ENCODE measurements around the gene TP53BP2. TPM values are rescaled to one million over a fixed set of nuclear protein-coding genes. Genes with fewer than 3 reads are reported as not detected.
"Not testable (repeated sequence)": the region's sequence is repeated elsewhere in the genome, so short reads cannot be mapped to it uniquely, and the experiment has no call there.

Gene TP53BP2
- total RNA-seq, 2 donors from 2014 or later: 27.4 to 34.3 TPM

DNA sequence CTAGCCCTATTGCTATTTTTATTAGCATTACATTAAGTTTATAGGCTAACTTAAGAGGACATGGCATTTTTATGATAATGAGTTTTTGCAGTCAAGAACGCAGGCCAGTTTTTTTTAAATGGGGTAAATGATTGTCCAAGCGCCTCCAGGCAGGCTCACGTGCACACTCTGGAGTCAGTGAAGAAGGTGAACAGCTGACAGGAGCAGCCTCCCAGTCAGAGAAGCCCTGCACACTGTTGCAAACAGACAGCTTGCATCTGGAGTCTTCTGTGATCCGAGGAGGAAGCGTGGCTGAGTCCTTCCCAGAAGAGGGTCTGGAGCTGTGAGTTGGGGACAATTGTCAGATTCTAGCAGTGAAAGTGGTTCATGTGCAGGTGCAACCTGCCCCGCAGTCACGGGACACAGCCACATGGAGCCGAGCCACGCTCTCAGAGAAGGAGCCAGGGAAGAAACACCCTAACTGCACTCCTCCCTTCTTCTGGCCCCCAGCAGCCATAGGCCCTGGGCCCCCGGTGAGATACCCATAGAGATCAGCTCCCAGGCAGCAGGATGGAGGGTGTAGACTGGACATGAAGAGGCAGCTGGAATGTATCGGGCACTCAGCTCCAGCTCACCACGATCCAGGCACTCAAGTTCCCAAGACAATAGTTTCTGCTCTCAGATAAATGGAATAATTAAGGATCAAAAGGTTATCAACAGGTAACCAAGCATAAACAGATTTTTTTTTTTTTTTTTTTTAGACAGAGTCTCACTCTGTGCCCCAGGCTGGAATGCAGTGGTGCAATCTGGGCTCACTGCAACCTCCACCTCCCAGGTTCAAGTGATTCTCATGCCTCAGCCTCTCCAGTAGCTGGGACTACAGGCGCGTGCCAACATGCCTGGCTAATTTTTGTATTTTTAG is 107.0 kb downstream of the TP53BP2 start:
- intact Hi-C loops (cut with DNase I, micrococcal nuclease): no loop called here
- DNase-seq (peak; percentile 68 to 84), ATAC-seq (peak; percentile 75)

DNA sequence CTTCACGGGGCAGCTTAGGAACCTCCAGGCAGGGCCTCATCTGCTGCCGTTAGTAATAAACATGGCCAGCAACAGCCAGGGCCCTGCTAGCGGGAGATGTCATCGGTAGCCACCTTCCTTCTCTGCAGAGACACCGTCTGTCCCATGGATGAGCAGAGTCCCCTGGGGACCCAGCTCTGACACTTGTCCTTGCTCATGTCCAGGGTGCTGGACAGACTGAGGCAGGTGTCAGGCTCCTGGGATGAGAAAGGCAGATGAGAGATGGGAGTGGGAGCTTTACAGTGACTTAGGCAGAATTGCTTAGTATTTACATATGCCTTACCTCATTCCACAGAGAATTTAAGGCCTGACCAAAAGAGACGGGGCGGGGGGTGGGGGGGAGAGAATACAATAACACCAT is 108.4 kb downstream of the TP53BP2 start:
- ATAC-seq (no peak), DNase-seq (no peak)
- intact Hi-C loops (cut with DNase I, micrococcal nuclease): no loop called here

DNA sequence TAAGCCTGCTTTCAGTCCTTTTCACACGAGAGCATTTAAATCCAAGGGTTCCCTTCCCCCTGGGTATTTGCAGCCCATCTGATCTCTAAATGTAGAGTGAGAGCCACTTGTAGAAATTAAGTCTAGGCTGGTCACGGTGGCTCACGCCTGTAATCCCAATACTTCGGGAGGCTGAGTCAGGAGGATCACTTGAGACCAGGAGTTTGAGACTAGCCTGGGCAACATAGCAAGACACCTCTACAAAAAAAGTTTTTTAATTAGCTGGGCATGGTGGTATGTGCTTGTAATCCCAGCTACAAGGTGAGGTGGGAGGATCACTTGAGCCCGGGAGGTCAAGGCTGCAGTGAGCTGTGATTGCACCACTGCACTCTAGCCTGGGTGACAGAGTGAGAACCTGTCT is 109.1 kb downstream of the TP53BP2 start:
- ATAC-seq; intact Hi-C loops (cut with DNase I, micrococcal nuclease); DNase-seq: not testable (repeated sequence)

DNA sequence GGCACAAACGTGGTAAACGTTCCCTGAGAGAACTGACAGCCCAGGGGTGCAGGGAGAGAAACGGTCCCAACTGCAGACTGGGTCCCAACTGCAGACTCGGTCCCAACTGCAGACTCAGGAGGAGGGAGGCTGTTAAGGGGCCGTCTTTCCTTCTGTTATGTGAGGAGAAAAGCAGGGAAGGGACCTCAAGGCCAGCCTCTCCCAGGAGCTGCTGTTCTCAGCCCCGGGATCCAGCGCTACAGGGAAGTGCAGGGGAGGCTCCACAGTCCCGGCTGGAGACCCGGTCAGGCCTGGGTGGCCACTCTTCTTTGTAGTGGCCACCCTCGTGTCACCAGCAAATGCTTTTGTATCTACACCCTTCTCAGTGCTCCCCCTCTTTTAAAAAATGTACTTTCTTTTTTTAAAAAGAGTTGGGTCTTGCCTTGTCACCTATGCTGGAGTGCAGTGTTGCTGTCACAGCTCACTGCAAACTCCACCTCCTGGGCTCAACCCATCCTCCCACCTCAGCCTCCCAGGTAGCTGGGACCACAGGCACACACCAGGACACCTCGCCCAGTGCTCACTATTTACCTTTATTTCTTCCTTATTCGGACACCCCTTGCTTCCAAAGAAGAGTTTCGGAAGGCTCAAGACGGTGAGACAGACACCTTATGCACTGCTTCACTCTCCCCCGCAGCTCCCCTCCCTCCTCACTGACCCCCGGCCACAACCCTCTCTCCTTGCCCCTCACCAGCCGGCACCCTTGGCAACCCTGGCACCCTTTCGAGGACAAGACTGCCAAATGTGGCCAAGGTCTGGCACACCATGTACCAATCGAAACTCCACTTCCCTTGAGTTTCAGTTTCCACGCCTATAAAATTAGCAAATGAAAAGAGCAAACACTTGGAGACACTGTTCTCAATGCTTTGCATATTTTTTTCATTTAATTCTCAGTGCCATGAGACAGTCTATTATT is 111.6 kb downstream of the TP53BP2 start:
- ATAC-seq (peak; percentile 25), DNase-seq (peak in 1 of 2 donors; percentile 61)
- intact Hi-C loops (cut with DNase I, micrococcal nuclease): no loop called here

DNA sequence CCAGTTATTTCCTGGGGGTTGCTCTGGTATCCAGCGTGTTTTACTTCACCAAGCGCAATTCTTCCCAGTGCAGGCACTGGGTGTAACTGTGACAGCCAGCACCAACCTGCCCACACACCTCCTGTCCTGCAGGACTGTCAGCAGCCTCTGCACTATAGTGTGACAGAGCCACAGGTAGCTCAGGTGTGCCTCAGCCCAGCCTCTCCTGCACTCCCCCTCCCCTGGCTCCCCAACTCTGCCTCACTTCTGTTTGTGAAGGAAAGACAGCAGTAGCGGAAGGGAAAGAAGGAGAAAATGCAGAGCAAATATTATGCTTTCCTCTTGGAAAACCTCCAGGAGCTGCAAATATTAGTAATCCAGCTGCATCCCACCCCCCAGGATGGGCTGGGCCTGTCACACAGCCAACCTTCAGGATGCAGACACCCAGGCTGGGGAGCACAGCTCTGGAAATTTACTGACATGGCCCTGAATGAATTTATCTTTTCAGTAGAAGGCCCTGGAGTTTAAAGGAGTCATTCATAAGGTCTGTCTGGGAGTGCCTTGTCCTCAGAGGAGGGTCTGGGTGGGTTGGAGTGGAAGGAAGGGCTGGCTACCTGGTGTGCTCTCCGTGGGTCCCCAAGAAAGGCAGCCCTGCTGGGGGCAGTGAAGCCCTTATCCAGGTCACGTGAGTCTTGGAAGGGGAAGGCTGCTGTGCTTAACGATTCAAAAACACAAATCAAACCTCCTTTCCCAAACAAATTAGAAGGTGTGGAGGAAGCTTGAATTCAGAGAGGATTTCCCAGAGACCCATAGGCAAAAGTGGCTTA is 112.6 kb downstream of the TP53BP2 start:
- ATAC-seq (peak; percentile 26), DNase-seq (no peak)
- intact Hi-C loops (cut with DNase I, micrococcal nuclease): no loop called here

DNA sequence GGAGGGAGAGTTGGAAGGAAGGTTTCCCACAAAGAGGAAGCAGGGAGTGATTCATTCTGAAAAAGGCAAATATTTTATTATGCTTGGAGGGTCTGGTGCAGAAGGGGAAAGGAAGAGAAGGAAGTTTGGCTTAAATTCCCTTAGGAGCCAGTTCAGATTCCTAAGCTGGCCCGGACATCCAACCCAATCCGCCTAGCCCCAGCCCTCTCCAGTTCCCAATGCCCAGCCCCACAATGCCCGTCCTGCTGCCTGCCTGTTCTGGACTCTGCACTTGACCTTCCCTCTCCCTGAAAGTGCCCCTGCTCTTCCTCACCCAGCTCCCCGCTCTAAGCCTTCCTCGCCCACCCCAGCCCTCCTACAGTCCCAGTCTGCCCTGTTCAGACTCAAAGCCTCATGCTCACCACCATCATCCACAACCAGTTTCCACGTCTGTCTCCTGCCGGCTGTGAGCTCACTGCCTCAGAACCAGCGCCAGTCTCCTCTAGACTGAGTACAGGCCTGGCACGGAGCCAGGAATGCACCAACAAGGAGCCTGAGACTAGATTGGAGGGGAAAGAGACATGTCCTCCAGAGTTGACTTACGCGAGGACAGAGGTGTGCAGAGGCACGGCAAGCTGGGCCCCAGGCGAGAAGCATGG is 114.5 kb downstream of the TP53BP2 start:
- intact Hi-C loops (cut with DNase I, micrococcal nuclease): no loop called here
- DNase-seq (peak in 1 of 2 donors; percentile 60), ATAC-seq (peak; percentile 19)

DNA sequence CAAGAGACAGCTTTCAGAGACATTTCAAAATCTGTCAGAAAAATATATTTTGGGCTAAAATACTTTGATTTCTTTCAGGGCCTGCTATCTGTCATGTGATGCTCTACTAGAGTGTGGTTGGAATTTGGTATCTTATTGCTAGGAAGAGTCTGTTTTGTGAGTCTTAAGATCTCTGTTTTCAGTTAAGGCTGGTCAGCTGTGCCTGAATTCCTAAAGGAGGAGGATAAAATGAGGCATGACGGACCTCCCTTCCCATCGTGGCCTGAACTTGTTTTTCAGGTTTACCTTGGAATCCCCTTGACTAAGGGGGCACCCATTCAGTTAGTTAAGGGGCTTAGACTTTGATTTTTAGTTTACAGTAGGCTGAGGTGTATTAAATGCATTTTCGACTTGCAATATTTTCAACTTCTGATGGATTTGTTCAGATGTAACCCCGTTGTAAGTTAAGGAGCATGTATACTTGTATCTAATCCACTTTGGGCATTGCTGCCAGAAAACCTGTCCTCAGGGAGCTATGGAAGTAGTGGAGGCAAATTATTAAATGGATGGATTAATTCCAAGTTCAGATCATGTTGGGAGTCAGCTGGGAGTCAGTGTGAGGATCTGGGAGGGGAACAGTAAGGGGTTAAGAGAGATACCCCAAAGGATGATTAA is 115.1 kb downstream of the TP53BP2 start:
- DNase-seq: no peak
- ATAC-seq: no peak
- intact Hi-C loops (cut with DNase I, micrococcal nuclease): no loop called here

DNA sequence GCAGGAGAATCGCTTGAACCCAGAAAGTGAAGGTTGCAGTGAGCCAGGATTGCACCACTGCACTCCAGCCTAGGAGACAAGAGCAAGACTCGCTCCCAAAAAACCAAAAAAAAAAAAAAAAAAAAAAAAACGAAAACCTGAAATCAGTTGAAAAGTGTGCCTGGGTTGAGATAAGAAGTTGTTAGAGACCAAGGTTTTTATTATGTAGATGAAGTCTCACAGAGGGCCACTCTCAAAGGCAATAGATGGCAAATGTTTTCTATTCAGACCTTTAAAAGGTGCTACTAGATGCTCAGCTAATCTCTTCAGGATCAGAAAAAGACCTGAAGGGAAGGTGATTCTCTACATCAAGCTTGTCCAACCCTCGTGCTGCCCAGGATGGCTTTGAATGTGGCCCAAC is 115.8 kb downstream of the TP53BP2 start:
- no peak for ATAC-seq

More for the DNA sequence above, 115.8 kb downstream of the TP53BP2 start:
- intact Hi-C loops (cut with DNase I, micrococcal nuclease): no loop called here
- no peak for DNase-seq

Other genes with a start within 250 kb of the TP53BP2 start
- 100 to 1,000 TPM in 1 of 2 donors, 10 to 100 TPM in 1; 87.8 to 118 TPM for gene CAPN8, start 180.2 kb downstream of the TP53BP2 start, total RNA-seq
- gene CAPN2, start 133.4 kb downstream of the TP53BP2 start, total RNA-seq: 100 to 1,000 TPM; 301 to 355 TPM

Data from left colon (tissue), 2 donors.